SJCRH30 (cell line): ENCODE measurements around the gene KRT84. TPM values are rescaled to one million over a fixed set of nuclear protein-coding genes. Genes with fewer than 3 reads are reported as not detected.

ENCODE experiments used
- DNase-seq, 2 experiments: peaks; one replicate each; pipeline ENCODE4 v3.0.0-alpha.2; 2015 to 2020
- H3K27ac ChIP-seq: fragments of 250-450 bp; sonication (Bioruptor Pico); 2 replicates; pipeline ENCODE4 v1.5.1; 2020; ENCODE audit warnings: mild to moderate bottlenecking, moderate library complexity
- H3K27me3 ChIP-seq: fragments of 250-450 bp; sonication (Bioruptor Pico); 2 replicates; pipeline ENCODE4 v1.5.1; 2020; ENCODE audit warnings: mild to moderate bottlenecking, moderate library complexity
- H3K36me3 ChIP-seq: fragments of 250-450 bp; sonication (Bioruptor Pico); 2 replicates; pipeline ENCODE4 v1.5.1; 2020; ENCODE audit warnings: mild to moderate bottlenecking, moderate library complexity
- H3K4me1 ChIP-seq: fragments of 250-450 bp; sonication (Bioruptor Pico); 2 replicates; pipeline ENCODE4 v1.5.1; 2020; ENCODE audit warnings: mild to moderate bottlenecking, moderate library complexity
- H3K4me3 ChIP-seq: fragments of 250-450 bp; sonication (Bioruptor Pico); 2 replicates; pipeline ENCODE4 v1.5.1; 2020; ENCODE audit warnings: mild to moderate bottlenecking, moderate library complexity
- H3K9me3 ChIP-seq: fragments of 250-450 bp; sonication (Bioruptor Pico); replicated peaks from 2 replicates; pipeline ENCODE4 v1.5.1; 2020; ENCODE audit warnings: mild to moderate bottlenecking, moderate library complexity
- total RNA-seq: library from RNA; depleted of rRNA; stranded (reverse); fragments of >200 nt; shearing (Covaris generic); gene quantifications from 2 replicates; pipeline ENCODE4 v1.2.3, GENCODE V29; 2014

KRT84 gene
- total RNA-seq, 1 experiment from 2014 or later: not detected

GRCh38 chr12:52364901-52365489, 20.5 kb downstream of the KRT84 start:
- H3K36me3 ChIP-seq: no peaks in the 10 kb centered on the region
- no peak overlapping the region for H3K27ac ChIP-seq
- H3K4me1 ChIP-seq: peaks cover 14% of the 10 kb centered on the region; the same call in 1 of the 2 replicates
- no peaks in the 10 kb centered on the region for H3K27me3 ChIP-seq
- H3K9me3 ChIP-seq: no peaks in the 10 kb centered on the region
- DNase-seq: no peak
- no peak overlapping the region for H3K4me3 ChIP-seq

- H3K9me3 ChIP-seq: no peaks in the 10 kb centered on the region
- H3K27me3 ChIP-seq: no peaks in the 10 kb centered on the region
- no peak for DNase-seq
- no peaks in the 10 kb centered on the region for H3K36me3 ChIP-seq
- peaks cover 14% of the 10 kb centered on the region for H3K4me1 ChIP-seq
- H3K4me3 ChIP-seq: no peak overlapping the region
- no peak overlapping the region for H3K27ac ChIP-seq
Observed at GRCh38 chr12:52364061-52364460, 21.4 kb downstream of the KRT84 start.

- no peaks in the 10 kb centered on the region for H3K27me3 ChIP-seq
Observed at GRCh38 chr12:52363111-52363679, 22.3 kb downstream of the KRT84 start.

GRCh38 chr12:52362118-52362726, 23.2 kb downstream of the KRT84 start:
- no peak overlapping the region for H3K27ac ChIP-seq
- H3K9me3 ChIP-seq: no peaks in the 10 kb centered on the region
- H3K36me3 ChIP-seq: no peaks in the 10 kb centered on the region
- H3K4me1 ChIP-seq: peaks cover 24% of the 10 kb centered on the region
- no peak for DNase-seq
- no peak overlapping the region for H3K4me3 ChIP-seq
- no peaks in the 10 kb centered on the region for H3K27me3 ChIP-seq

More at GRCh38 chr12:52363111-52363679, 22.3 kb downstream of the KRT84 start:
- Histone ChIP-seq H3K36me3 (no peaks in the 10 kb centered on the region), H3K4me1 (peaks cover 23% of the 10 kb centered on the region), H3K9me3 (no peaks in the 10 kb centered on the region), H3K27ac (no peak overlapping the region), H3K4me3 (no peak overlapping the region)
- DNase-seq: no peak

GRCh38 chr12:52361553-52361952, 23.9 kb downstream of the KRT84 start:
- Histone ChIP-seq H3K4me1 (peaks cover 24% of the 10 kb centered on the region), H3K36me3 (no peaks in the 10 kb centered on the region), H3K27me3 (no peaks in the 10 kb centered on the region), H3K4me3 (no peak overlapping the region), H3K9me3 (no peaks in the 10 kb centered on the region), H3K27ac (no peak overlapping the region)
- no peak for DNase-seq

GRCh38 chr12:52360663-52361271, 24.7 kb downstream of the KRT84 start:
- Histone ChIP-seq H3K4me3 (no peak overlapping the region), H3K4me1 (peaks cover 24% of the 10 kb centered on the region), H3K27ac (no peak overlapping the region), H3K27me3 (no peaks in the 10 kb centered on the region), H3K36me3 (no peaks in the 10 kb centered on the region), H3K9me3 (no peaks in the 10 kb centered on the region)
- DNase-seq: peak; percentile 26 to 38

GRCh38 chr12:52360106-52360662, 25.3 kb downstream of the KRT84 start:
- Histone ChIP-seq H3K9me3 (no peaks in the 10 kb centered on the region), H3K4me1 (peaks cover 26% of the 10 kb centered on the region), H3K27me3 (no peaks in the 10 kb centered on the region), H3K4me3 (no peak overlapping the region), H3K36me3 (no peaks in the 10 kb centered on the region), H3K27ac (no peak overlapping the region)
- DNase-seq: no peak

GRCh38 chr12:52359621-52360061, 25.8 kb downstream of the KRT84 start:
- H3K36me3 ChIP-seq: no peaks in the 10 kb centered on the region
- H3K4me3 ChIP-seq: no peak overlapping the region
- no peak overlapping the region for H3K27ac ChIP-seq
- H3K9me3 ChIP-seq: no peaks in the 10 kb centered on the region
- no peaks in the 10 kb centered on the region for H3K27me3 ChIP-seq
- peaks cover 30% of the 10 kb centered on the region for H3K4me1 ChIP-seq
- DNase-seq: no peak

GRCh38 chr12:52358575-52359350, 26.7 kb downstream of the KRT84 start:
- no peaks in the 10 kb centered on the region for H3K27me3 ChIP-seq

GRCh38 chr12:52356762-52357580, 28.5 kb downstream of the KRT84 start:
- H3K36me3 ChIP-seq: no peaks in the 10 kb centered on the region
- no peak overlapping the region for H3K27ac ChIP-seq
- H3K4me3 ChIP-seq: no peak overlapping the region
- no peaks in the 10 kb centered on the region for H3K27me3 ChIP-seq
- peaks cover 40% of the 10 kb centered on the region for H3K4me1 ChIP-seq
- no peak for DNase-seq
- H3K9me3 ChIP-seq: no peaks in the 10 kb centered on the region

More at GRCh38 chr12:52358575-52359350, 26.7 kb downstream of the KRT84 start:
- peak in 1 of 2 experiments; percentile 51 for DNase-seq
- Histone ChIP-seq H3K9me3 (no peaks in the 10 kb centered on the region), H3K36me3 (no peaks in the 10 kb centered on the region), H3K4me3 (no peak overlapping the region), H3K4me1 (peaks cover 39% of the 10 kb centered on the region), H3K27ac (no peak overlapping the region)

GRCh38 chr12:52356031-52356761, 29.3 kb downstream of the KRT84 start:
- H3K27me3 ChIP-seq: no peaks in the 10 kb centered on the region
- peaks cover 36% of the 10 kb centered on the region for H3K4me1 ChIP-seq
- DNase-seq: no peak
- H3K27ac ChIP-seq: no peak overlapping the region
- no peaks in the 10 kb centered on the region for H3K9me3 ChIP-seq
- H3K36me3 ChIP-seq: no peaks in the 10 kb centered on the region
- H3K4me3 ChIP-seq: no peak overlapping the region

- Histone ChIP-seq H3K27ac (no peak overlapping the region), H3K27me3 (no peaks in the 10 kb centered on the region), H3K36me3 (no peaks in the 10 kb centered on the region), H3K4me3 (no peak overlapping the region), H3K4me1 (peaks cover 26% of the 10 kb centered on the region), H3K9me3 (no peaks in the 10 kb centered on the region)
- no peak for DNase-seq
Observed at GRCh38 chr12:52355176-52355575, 30.3 kb downstream of the KRT84 start.

GRCh38 chr12:52354200-52354599, 31.3 kb downstream of the KRT84 start:
- peak; percentile 37 to 62 for DNase-seq
- Histone ChIP-seq H3K27me3 (no peaks in the 10 kb centered on the region), H3K27ac (no peak overlapping the region), H3K36me3 (no peaks in the 10 kb centered on the region), H3K4me1 (peaks cover 36% of the 10 kb centered on the region), H3K9me3 (no peaks in the 10 kb centered on the region), H3K4me3 (no peak overlapping the region)
